Measurements from ENCODE around the gene C1R.

Gene C1R

DNA sequence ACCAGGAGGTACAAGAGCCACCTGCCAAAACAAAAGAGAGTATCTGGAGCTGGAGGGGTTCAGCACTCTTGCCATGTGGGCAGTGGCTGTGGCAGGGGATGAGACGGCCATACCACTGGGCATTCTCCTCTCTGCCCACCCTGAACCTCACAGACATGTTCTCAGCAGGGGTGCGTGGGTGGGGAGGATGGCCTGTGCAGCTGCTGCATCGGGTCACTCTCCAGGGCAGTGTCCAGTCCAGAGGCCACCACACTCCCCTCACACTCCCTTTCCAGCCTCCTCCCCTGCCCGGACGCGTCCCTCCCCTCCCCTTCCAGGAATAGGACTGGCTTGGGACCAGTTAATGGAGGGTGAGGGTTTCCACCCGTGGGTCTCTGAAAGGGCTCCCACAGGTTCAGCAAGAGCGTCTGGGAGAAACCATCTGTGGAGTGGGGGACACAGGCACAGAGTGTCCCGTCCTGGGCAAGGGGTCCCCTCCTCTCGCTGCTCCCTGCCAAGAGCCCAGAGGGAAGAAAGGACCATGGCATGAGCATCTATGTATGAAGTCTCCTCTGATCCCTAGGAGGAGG, 501 bp downstream of the C1R start:
- ChIA-PET CTCF (interaction anchor here (0.9 to 2.7 kb wide), 11 partner anchors 12 to 147 kb away, joined by 3 to 18 read pairs (median 5); partner anchors contain the start of genes C12orf57, C1RL, CLSTN3 and LPCAT3), POLR2A (no interaction called here)
- peak overlapping the region; percentile 38 for H3K4me3 ChIP-seq (ENCODE audit: low read depth, low read length)

DNA sequence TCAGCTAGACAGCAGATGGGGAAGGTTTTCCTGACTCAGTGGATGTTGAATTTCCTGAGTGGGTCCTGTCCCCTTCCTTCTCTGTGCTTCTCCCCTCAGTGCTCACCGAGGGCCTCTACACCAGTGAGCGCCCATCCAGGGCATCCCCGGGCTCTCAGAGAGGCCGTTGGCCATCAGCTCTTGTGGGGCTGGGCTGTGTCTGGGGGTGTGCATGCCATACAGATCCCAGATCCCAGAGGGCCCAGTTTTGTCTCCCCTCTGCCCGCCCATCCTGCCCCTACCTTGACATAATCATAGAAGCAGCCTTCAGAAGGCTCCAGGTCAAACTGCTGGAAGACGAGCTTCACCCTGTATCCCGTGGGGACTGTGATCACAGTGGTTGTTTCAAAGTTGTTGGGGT, 1.1 kb downstream of the C1R start:
- no peak overlapping the region for H3K27ac ChIP-seq (ENCODE audit: extremely low read depth, low read depth, low read length)
- no peaks in the 10 kb centered on the region for H3K4me1 ChIP-seq (ENCODE audit: control insufficient read depth, insufficient read depth, low read length)
- H3K36me3 ChIP-seq (ENCODE audit: control insufficient read depth in 2 of 2, insufficient read depth in 1 of 2, low read length in 2 of 2), result no peaks in the 10 kb centered on the region
- H3K9me3 ChIP-seq (ENCODE audit: control insufficient read depth, insufficient read depth, low read depth, low read length), result no peaks in the 10 kb centered on the region
- ChIA-PET POLR2A (no interaction called here), CTCF (interaction anchor here (0.9 to 2.1 kb wide), 2 partner anchors 73 to 146 kb away, joined by 3 to 7 read pairs; partner anchors contain the start of gene LPCAT3)
- no peak overlapping the region for H3K4me3 ChIP-seq (ENCODE audit: low read depth, low read length)
- no peak for TF ChIP-seq ZNF248 (tag by site-specific recombination; IDR thresholded peaks at IDR 0.05)
- no peak for TF ChIP-seq TRIM28 (IDR thresholded peaks at IDR 0.05; ENCODE audit: borderline replicate concordance, low read length)
- no peak for TF ChIP-seq ZSCAN23 (tag by site-specific recombination; IDR thresholded peaks at IDR 0.05)
- TF ChIP-seq, protein P1, sequence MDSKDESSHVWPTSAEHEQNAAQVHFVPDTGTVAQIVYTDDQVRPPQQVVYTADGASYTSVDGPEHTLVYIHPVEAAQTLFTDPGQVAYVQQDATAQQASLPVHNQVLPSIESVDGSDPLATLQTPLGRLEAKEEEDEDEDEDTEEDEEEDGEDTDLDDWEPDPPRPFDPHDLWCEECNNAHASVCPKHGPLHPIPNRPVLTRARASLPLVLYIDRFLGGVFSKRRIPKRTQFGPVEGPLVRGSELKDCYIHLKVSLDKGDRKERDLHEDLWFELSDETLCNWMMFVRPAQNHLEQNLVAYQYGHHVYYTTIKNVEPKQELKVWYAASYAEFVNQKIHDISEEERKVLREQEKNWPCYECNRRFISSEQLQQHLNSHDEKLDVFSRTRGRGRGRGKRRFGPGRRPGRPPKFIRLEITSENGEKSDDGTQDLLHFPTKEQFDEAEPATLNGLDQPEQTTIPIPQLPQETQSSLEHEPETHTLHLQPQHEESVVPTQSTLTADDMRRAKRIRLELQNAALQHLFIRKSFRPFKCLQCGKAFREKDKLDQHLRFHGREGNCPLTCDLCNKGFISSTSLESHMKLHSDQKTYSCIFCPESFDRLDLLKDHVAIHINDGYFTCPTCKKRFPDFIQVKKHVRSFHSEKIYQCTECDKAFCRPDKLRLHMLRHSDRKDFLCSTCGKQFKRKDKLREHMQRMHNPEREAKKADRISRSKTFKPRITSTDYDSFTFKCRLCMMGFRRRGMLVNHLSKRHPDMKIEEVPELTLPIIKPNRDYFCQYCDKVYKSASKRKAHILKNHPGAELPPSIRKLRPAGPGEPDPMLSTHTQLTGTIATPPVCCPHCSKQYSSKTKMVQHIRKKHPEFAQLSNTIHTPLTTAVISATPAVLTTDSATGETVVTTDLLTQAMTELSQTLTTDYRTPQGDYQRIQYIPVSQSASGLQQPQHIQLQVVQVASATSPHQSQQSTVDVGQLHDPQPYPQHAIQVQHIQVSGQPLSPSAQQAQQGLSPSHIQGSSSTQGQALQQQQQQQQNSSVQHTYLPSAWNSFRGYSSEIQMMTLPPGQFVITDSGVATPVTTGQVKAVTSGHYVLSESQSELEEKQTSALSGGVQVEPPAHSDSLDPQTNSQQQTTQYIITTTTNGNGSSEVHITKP (tag by site-specific recombination; IDR thresholded peaks at IDR 0.05), result no peak
- TF ChIP-seq, protein P2, sequence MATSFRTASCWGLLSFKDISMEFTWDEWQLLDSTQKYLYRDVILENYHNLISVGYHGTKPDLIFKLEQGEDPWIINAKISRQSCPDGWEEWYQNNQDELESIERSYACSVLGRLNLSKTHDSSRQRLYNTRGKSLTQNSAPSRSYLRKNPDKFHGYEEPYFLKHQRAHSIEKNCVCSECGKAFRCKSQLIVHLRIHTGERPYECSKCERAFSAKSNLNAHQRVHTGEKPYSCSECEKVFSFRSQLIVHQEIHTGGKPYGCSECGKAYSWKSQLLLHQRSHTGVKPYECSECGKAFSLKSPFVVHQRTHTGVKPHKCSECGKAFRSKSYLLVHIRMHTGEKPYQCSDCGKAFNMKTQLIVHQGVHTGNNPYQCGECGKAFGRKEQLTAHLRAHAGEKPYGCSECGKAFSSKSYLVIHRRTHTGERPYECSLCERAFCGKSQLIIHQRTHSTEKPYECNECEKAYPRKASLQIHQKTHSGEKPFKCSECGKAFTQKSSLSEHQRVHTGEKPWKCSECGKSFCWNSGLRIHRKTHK (tag by site-specific recombination; IDR thresholded peaks at IDR 0.05), result no peak
- TF ChIP-seq, protein P3, sequence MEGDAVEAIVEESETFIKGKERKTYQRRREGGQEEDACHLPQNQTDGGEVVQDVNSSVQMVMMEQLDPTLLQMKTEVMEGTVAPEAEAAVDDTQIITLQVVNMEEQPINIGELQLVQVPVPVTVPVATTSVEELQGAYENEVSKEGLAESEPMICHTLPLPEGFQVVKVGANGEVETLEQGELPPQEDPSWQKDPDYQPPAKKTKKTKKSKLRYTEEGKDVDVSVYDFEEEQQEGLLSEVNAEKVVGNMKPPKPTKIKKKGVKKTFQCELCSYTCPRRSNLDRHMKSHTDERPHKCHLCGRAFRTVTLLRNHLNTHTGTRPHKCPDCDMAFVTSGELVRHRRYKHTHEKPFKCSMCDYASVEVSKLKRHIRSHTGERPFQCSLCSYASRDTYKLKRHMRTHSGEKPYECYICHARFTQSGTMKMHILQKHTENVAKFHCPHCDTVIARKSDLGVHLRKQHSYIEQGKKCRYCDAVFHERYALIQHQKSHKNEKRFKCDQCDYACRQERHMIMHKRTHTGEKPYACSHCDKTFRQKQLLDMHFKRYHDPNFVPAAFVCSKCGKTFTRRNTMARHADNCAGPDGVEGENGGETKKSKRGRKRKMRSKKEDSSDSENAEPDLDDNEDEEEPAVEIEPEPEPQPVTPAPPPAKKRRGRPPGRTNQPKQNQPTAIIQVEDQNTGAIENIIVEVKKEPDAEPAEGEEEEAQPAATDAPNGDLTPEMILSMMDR (tag by site-specific recombination; IDR thresholded peaks at IDR 0.05), result no peak
- TF ChIP-seq, protein P4, sequence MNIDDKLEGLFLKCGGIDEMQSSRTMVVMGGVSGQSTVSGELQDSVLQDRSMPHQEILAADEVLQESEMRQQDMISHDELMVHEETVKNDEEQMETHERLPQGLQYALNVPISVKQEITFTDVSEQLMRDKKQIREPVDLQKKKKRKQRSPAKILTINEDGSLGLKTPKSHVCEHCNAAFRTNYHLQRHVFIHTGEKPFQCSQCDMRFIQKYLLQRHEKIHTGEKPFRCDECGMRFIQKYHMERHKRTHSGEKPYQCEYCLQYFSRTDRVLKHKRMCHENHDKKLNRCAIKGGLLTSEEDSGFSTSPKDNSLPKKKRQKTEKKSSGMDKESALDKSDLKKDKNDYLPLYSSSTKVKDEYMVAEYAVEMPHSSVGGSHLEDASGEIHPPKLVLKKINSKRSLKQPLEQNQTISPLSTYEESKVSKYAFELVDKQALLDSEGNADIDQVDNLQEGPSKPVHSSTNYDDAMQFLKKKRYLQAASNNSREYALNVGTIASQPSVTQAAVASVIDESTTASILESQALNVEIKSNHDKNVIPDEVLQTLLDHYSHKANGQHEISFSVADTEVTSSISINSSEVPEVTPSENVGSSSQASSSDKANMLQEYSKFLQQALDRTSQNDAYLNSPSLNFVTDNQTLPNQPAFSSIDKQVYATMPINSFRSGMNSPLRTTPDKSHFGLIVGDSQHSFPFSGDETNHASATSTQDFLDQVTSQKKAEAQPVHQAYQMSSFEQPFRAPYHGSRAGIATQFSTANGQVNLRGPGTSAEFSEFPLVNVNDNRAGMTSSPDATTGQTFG (tag by site-specific recombination; IDR thresholded peaks at IDR 0.05; ENCODE audit: borderline replicate concordance), result no peak
- no peak for TF ChIP-seq ZNF416 (tag by site-specific recombination; IDR thresholded peaks at IDR 0.05)
- TF ChIP-seq ZNF561 (tag by site-specific recombination; IDR thresholded peaks at IDR 0.05; ENCODE audit: borderline replicate concordance), result no peak
- TF ChIP-seq GLI2 (tag by site-specific recombination; IDR thresholded peaks at IDR 0.05; ENCODE audit: borderline replicate concordance, low read depth), result no peak
- TF ChIP-seq KLF8 (tag by site-specific recombination; IDR thresholded peaks at IDR 0.05), result no peak
- no peak for TF ChIP-seq ZNF121 (tag by site-specific recombination; IDR thresholded peaks at IDR 0.05)
- no peak for TF ChIP-seq OSR2 (tag by site-specific recombination; IDR thresholded peaks at IDR 0.05)
- no peak for TF ChIP-seq ZNF174 (tag by site-specific recombination; IDR thresholded peaks at IDR 0.05)
- no peak for TF ChIP-seq ZNF558 (tag by site-specific recombination; IDR thresholded peaks at IDR 0.05)
- no peak for TF ChIP-seq ZNF335 (tag by site-specific recombination; conservative IDR thresholded peaks at IDR 0.05)
- TF ChIP-seq ZBTB48 (tag by site-specific recombination; IDR thresholded peaks at IDR 0.05), result no peak
- TF ChIP-seq HOXD13 (CRISPR knock-in tag; IDR thresholded peaks at IDR 0.05; ENCODE audit: borderline replicate concordance), result no peak

More for the DNA sequence above, 501 bp downstream of the C1R start:
- Histone ChIP-seq H3K36me3 (ENCODE audit: control insufficient read depth in 2 of 2, insufficient read depth in 1 of 2, low read length in 2 of 2) (no peaks in the 10 kb centered on the region), H3K4me1 (ENCODE audit: control insufficient read depth, insufficient read depth, low read length) (no peaks in the 10 kb centered on the region), H3K9me3 (ENCODE audit: control insufficient read depth, insufficient read depth, low read depth, low read length) (no peaks in the 10 kb centered on the region), H3K27ac (ENCODE audit: extremely low read depth, low read depth, low read length) (no peak overlapping the region)
- TF ChIP-seq ZNF501 (tag by site-specific recombination; IDR thresholded peaks at IDR 0.05) (peak; percentile 15; the same call in 1 of the 2 replicates), ZNF521 (tag by site-specific recombination; IDR thresholded peaks at IDR 0.05) (no peak)
- TF ChIP-seq, protein P1 (tag by site-specific recombination; IDR thresholded peaks at IDR 0.05), result peak; percentile 80; the same call in 1 of the 2 replicates
